ENCODE data around the gene COL4A2. TPM values are rescaled to one million over a fixed set of nuclear protein-coding genes. Genes with fewer than 3 reads are reported as not detected.

Gene COL4A2
- polyA plus RNA-seq, 2 of the 4 experiments (the other 2 are of a cell fraction), result 46.9 to 119 TPM

GRCh38 chr13:110557610-110558305, 250.7 kb downstream of the COL4A2 start:
- H3K9me3 ChIP-seq, result no peaks in the 10 kb centered on the region
- DNase-seq (ENCODE audit: low read depth in 1 of 2, low spot score in 1 of 2) (no peak), ATAC-seq (no peak), FAIRE-seq (no peak)
- H3K4me2 ChIP-seq, result no peak overlapping the region
- ChIA-PET CTCF (interaction anchor here (0.6 to 1.5 kb wide), 4 partner anchors 16 to 123 kb away, joined by 3 read pairs; no protein-coding TSS in a partner anchor), POLR2A (no interaction called here)
- H3K4me1 ChIP-seq, result peaks cover 9% of the 10 kb centered on the region; the same call in 1 of the 3 replicates
- 90% methylated on average over 13 of the region's 23 CpGs for WGBS (ENCODE audit: missing lambda C conversion rate)
- no peak overlapping the region for H3K27ac ChIP-seq
- TF ChIP-seq CBX8 (IDR thresholded peaks at IDR 0.05) (no peak), ESRRA (IDR thresholded peaks at IDR 0.05; ENCODE audit: borderline replicate concordance, low read length) (no peak), KDM5A (IDR thresholded peaks at IDR 0.05) (no peak), HEYL (CRISPR knock-in tag; IDR thresholded peaks at IDR 0.05) (no peak)
- no peak overlapping the region for H3K4me3 ChIP-seq

- POLR2A ChIA-PET, result no interaction called here
- no peak overlapping the region for H3K4me2 ChIP-seq
- H3K4me1 ChIP-seq, result peaks cover 9% of the 10 kb centered on the region; the same call in 1 of the 3 replicates
- no peaks in the 10 kb centered on the region for H3K9me3 ChIP-seq
- H3K27ac ChIP-seq, result no peak overlapping the region
- FAIRE-seq (no peak), ATAC-seq (no peak), DNase-seq (ENCODE audit: low read depth in 1 of 2, low spot score in 1 of 2) (no peak)
- 65% methylated on average over 8 of the region's 15 CpGs for WGBS (ENCODE audit: missing lambda C conversion rate)
- no peak overlapping the region for H3K4me3 ChIP-seq
- no peak for TF ChIP-seq ZC3H11A (IDR thresholded peaks at IDR 0.05)
- no peak for TF ChIP-seq ESRRA (IDR thresholded peaks at IDR 0.05; ENCODE audit: borderline replicate concordance, low read length)
- no peak for TF ChIP-seq ATOH8 (CRISPR knock-in tag; IDR thresholded peaks at IDR 0.05; ENCODE audit: low read depth)
- no peak for TF ChIP-seq HDAC2 (IDR thresholded peaks at IDR 0.05)
- TF ChIP-seq NPAS2 (CRISPR knock-in tag; IDR thresholded peaks at IDR 0.05; ENCODE audit: borderline replicate concordance), result no peak
- TF ChIP-seq KDM5A (IDR thresholded peaks at IDR 0.05), result no peak
- CTCF ChIA-PET, result no interaction called here
Measured at GRCh38 chr13:110559429-110559943, 252.4 kb downstream of the COL4A2 start.

GRCh38 chr13:110559986-110560385, 252.9 kb downstream of the COL4A2 start:
- H3K4me1 ChIP-seq, result peaks cover 9% of the 10 kb centered on the region; the same call in 1 of the 3 replicates
- ChIA-PET CTCF (no interaction called here), POLR2A (no interaction called here)
- FAIRE-seq, result no peak
- H3K4me2 ChIP-seq, result no peak overlapping the region
- H3K4me3 ChIP-seq, result no peak overlapping the region
- 89% methylated on average over 6 of the region's 6 CpGs for WGBS (ENCODE audit: missing lambda C conversion rate)
- no peak for ATAC-seq
- no peak for DNase-seq (ENCODE audit: low read depth in 1 of 2, low spot score in 1 of 2)
- no peak for TF ChIP-seq TP53 (CRISPR knock-in tag; IDR thresholded peaks at IDR 0.05)
- no peak for TF ChIP-seq RAD21 (conservative IDR thresholded peaks at IDR 0.05 in 1 of 2, IDR thresholded peaks at IDR 0.05 in 1 of 2)
- no peak for TF ChIP-seq CTCF (IDR thresholded peaks at IDR 0.05)
- H3K9me3 ChIP-seq, result no peaks in the 10 kb centered on the region
- H3K27ac ChIP-seq, result no peak overlapping the region

- Histone ChIP-seq H3K9me3 (no peaks in the 10 kb centered on the region), H3K4me1 (peaks cover 5% of the 10 kb centered on the region; the same call in 1 of the 3 replicates), H3K27ac (peak overlapping the region; percentile 34 to 81; a peak in 4 of 6 replicates), H3K4me2 (peak overlapping the region; percentile 73), H3K4me3 (peak overlapping the region; percentile 71)
- FAIRE-seq (no peak), ATAC-seq (peak; percentile 46 to 53; a peak in 5 of 6 replicates), DNase-seq (ENCODE audit: low read depth in 1 of 2, low spot score in 1 of 2) (no peak)
- ChIA-PET CTCF (interaction anchor here (1.0 kb wide), 1 partner anchor 105 kb away, joined by 3 read pairs; no protein-coding TSS in a partner anchor), POLR2A (interaction anchor here (0.6 to 1.1 kb wide), 2 partner anchors 53 to 155 kb away, joined by 3 read pairs; no protein-coding TSS in a partner anchor)
- no peak for TF ChIP-seq HDAC2 (IDR thresholded peaks at IDR 0.05)
- no peak for TF ChIP-seq REST (IDR thresholded peaks at IDR 0.05)
- TF ChIP-seq MAZ (IDR thresholded peaks at IDR 0.05; ENCODE audit: borderline replicate concordance, low read depth, low read length), result no peak
- TF ChIP-seq FOSL2 (IDR thresholded peaks at IDR 0.05), result no peak
- TF ChIP-seq FOSL2 (CRISPR knock-in tag; IDR thresholded peaks at IDR 0.05), result no peak
- TF ChIP-seq POLR2A (IDR thresholded peaks at IDR 0.05; ENCODE audit: low read length), result no peak
- WGBS (ENCODE audit: missing lambda C conversion rate), result 68% methylated on average over 9 of the region's 29 CpGs
Measured at GRCh38 chr13:110560601-110561343, 253.7 kb downstream of the COL4A2 start.
